ENCODE data around the gene GLDN.

The GLDN gene

DNA sequence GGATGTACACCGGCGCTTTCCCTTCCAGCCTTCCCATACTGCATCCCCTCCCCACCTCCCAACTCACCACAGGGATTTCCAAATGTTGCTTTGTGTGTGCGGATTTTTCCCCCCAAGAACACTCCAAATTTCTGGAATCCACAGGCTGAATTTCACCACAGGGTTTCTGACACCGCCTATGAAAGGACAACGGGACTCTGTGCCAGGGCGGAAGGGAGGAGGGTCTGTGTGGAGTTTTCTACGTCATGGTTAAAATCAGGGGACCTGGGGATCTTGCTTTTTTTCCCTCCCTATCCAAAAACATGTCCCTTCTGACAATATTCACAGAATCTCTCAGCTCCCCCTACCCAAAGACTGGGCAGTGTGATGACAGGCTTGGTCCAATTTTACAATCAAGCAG is 17.7 kb upstream of the GLDN start:
- Histone ChIP-seq H3K4me1 (ENCODE audit: control insufficient read depth, insufficient read depth, low read length) (peaks cover 10% of the 10 kb centered on the region), H3K27me3 (ENCODE audit: control insufficient read depth in 1 of 2, insufficient read depth in 2 of 2, low read length in 2 of 2) (no peaks in the 10 kb centered on the region), H3K27ac (ENCODE audit: low read length) (no peak overlapping the region), H3K9ac (ENCODE audit: low read length in 2 of 2) (no peak overlapping the region), H3K9me3 (ENCODE audit: control insufficient read depth in 2 of 2, low read length in 2 of 2) (no peaks in the 10 kb centered on the region), H3K4me3 (ENCODE audit: low read length in 2 of 2) (no peak overlapping the region), H3K36me3 (ENCODE audit: control insufficient read depth in 2 of 2, insufficient read depth in 2 of 2, low read length in 2 of 2) (no peaks in the 10 kb centered on the region)

DNA sequence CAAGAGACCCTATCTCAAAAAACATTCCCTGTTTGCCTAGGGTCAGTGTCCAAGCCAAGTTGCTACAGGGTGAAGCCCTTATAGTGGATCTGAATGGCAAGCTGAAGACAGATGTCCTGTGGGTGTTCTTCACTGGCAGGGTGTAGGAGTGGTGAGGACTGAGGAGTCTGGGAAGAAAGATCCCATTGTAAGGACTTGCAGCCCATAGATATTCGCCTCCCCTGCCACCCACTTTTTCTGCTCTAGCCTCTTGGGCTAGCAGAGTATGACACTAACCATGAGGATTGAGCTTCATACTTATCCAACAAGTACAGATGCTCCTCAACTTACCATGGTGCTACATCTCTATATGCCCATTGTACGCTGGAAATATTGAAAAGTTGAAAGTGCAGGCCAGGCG is 16.3 kb upstream of the GLDN start:
- Histone ChIP-seq H3K4me3 (ENCODE audit: low read length in 2 of 2) (no peak overlapping the region), H3K9me3 (ENCODE audit: control insufficient read depth in 2 of 2, low read length in 2 of 2) (no peaks in the 10 kb centered on the region), H3K4me1 (ENCODE audit: control insufficient read depth, insufficient read depth, low read length) (peaks cover 10% of the 10 kb centered on the region), H3K9ac (ENCODE audit: low read length in 2 of 2) (no peak overlapping the region), H3K27ac (ENCODE audit: low read length) (no peak overlapping the region), H3K27me3 (ENCODE audit: control insufficient read depth in 1 of 2, insufficient read depth in 2 of 2, low read length in 2 of 2) (no peaks in the 10 kb centered on the region), H3K36me3 (ENCODE audit: control insufficient read depth in 2 of 2, insufficient read depth in 2 of 2, low read length in 2 of 2) (no peaks in the 10 kb centered on the region)

DNA sequence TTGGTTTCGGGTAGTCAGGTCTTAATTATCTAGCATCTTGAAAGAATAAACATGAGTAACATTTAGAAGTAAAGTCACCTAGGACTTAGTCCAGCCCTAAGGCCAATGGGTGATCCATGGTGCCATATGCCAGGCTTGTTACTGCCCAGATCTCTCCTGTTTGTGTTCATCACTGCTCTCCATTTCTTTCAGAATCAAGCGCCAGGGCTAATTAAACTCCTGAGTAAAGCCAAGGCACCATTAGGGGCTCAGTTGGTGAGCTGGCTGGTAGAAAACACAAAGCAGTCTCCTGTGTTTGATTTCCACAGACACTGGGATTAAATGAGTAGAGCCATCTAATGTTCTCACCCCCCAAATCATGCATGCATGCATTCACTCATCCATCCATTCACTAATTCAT is 14.4 kb upstream of the GLDN start:
- Histone ChIP-seq H3K4me3 (ENCODE audit: low read length in 2 of 2) (no peak overlapping the region), H3K36me3 (ENCODE audit: control insufficient read depth in 2 of 2, insufficient read depth in 2 of 2, low read length in 2 of 2) (no peaks in the 10 kb centered on the region), H3K27me3 (ENCODE audit: control insufficient read depth in 1 of 2, insufficient read depth in 2 of 2, low read length in 2 of 2) (no peaks in the 10 kb centered on the region), H3K27ac (ENCODE audit: low read length) (no peak overlapping the region), H3K4me1 (ENCODE audit: control insufficient read depth, insufficient read depth, low read length) (peaks cover 7% of the 10 kb centered on the region), H3K9me3 (ENCODE audit: control insufficient read depth in 2 of 2, low read length in 2 of 2) (no peaks in the 10 kb centered on the region), H3K9ac (ENCODE audit: low read length in 2 of 2) (no peak overlapping the region)

DNA sequence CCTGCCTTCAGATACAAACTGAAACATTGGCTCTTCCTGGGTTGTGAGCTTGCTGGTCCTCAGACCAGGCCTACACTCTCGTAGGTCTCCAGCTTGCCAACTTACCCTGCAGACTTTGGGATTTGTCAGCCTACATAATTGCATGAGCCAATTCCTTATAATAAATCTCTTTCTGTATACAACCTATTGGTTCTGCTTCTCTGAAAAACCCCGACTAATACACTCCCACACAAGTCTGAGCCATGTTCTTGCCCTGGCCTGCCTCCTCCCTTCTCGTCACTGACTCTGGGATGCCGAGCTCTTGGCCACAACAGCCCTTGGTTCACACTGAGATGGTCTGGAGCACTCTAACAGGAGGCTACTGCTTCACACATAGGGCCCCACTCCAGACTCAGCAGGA is 12.5 kb upstream of the GLDN start:
- Histone ChIP-seq H3K4me1 (ENCODE audit: control insufficient read depth, insufficient read depth, low read length) (peaks cover 10% of the 10 kb centered on the region), H3K36me3 (ENCODE audit: control insufficient read depth in 2 of 2, insufficient read depth in 2 of 2, low read length in 2 of 2) (no peaks in the 10 kb centered on the region), H3K9ac (ENCODE audit: low read length in 2 of 2) (no peak overlapping the region), H3K27me3 (ENCODE audit: control insufficient read depth in 1 of 2, insufficient read depth in 2 of 2, low read length in 2 of 2) (no peaks in the 10 kb centered on the region), H3K27ac (ENCODE audit: low read length) (no peak overlapping the region), H3K4me3 (ENCODE audit: low read length in 2 of 2) (no peak overlapping the region), H3K9me3 (ENCODE audit: control insufficient read depth in 2 of 2, low read length in 2 of 2) (peaks cover 0 to 4% of the 10 kb centered on the region in 2 donors)

DNA sequence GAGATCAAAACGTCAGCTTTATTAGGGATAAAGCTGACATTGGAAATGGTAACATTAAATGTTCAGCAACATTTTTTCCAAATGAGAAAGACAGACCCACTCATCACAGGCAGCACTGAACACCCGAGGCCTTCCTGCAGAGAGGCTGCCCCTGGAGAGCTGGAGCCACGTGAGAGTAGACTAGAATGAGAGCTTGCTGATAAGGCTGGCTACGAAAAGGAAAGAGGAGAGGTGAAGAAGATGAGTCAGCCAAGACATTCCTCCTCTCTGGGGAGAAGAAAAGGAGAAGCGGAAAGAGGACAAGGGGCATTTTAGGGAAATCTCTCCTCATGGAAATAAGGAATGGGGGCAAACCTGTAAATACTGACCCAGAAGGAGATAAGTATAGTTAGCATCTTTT is 10.3 kb upstream of the GLDN start:
- Histone ChIP-seq H3K27ac (ENCODE audit: low read length) (no peak overlapping the region), H3K4me1 (ENCODE audit: control insufficient read depth, insufficient read depth, low read length) (peaks cover 27% of the 10 kb centered on the region), H3K27me3 (ENCODE audit: control insufficient read depth in 1 of 2, insufficient read depth in 2 of 2, low read length in 2 of 2) (no peaks in the 10 kb centered on the region), H3K9ac (ENCODE audit: low read length in 2 of 2) (no peak overlapping the region), H3K9me3 (ENCODE audit: control insufficient read depth in 2 of 2, low read length in 2 of 2) (peaks cover 0 to 4% of the 10 kb centered on the region in 2 donors), H3K4me3 (ENCODE audit: low read length in 2 of 2) (no peak overlapping the region), H3K36me3 (ENCODE audit: control insufficient read depth in 2 of 2, insufficient read depth in 2 of 2, low read length in 2 of 2) (no peaks in the 10 kb centered on the region)

DNA sequence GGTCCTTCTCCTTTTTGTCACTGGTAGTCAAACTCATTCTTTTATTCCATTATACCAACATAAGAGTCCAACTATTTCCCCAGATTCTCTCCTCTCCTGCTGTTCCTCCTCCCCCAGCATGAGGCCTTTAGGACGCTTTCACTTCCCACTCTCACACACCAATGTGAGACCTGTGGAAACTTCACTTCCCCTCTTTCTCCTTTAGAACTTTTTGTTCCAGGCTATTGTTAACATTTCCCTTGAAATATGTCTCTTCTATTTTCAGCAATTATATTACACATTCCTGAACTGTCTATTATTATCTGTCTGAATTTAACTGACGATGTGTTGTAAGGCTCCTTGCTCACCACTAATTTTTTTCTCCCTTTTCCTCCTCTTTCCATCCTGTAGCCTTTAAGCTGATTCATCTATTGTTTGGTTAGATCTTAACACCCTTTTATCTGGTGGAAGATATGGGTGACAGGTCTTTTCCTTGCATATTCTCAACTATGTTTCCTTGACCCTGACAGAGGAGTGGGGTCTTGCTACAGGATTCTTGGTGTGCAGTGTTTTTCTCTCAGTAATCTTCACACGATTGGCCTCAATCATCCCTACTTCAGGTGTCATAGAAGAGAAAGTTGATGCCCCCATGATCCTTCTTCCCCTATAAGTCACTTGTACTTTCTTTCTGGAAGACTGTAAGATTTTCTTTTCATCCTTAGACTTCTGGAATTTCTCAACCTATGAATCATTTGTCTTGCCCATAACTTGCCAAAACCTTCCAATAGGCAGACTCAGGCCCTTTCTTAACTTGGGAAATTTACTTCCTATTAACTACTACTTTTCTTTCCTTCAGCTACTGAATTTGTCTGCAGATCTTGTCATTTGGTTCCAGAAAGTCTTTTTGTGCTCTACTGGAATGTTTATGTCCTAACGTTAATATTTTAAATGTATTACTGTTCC is 9.0 kb upstream of the GLDN start:
- Histone ChIP-seq H3K9me3 (ENCODE audit: control insufficient read depth in 2 of 2, low read length in 2 of 2) (peaks cover 0 to 4% of the 10 kb centered on the region in 2 donors), H3K36me3 (ENCODE audit: control insufficient read depth in 2 of 2, insufficient read depth in 2 of 2, low read length in 2 of 2) (no peaks in the 10 kb centered on the region), H3K9ac (ENCODE audit: low read length in 2 of 2) (no peak overlapping the region), H3K27ac (ENCODE audit: low read length) (no peak overlapping the region), H3K27me3 (ENCODE audit: control insufficient read depth in 1 of 2, insufficient read depth in 2 of 2, low read length in 2 of 2) (no peaks in the 10 kb centered on the region), H3K4me1 (ENCODE audit: control insufficient read depth, insufficient read depth, low read length) (peaks cover 34% of the 10 kb centered on the region), H3K4me3 (ENCODE audit: low read length in 2 of 2) (no peak overlapping the region)

DNA sequence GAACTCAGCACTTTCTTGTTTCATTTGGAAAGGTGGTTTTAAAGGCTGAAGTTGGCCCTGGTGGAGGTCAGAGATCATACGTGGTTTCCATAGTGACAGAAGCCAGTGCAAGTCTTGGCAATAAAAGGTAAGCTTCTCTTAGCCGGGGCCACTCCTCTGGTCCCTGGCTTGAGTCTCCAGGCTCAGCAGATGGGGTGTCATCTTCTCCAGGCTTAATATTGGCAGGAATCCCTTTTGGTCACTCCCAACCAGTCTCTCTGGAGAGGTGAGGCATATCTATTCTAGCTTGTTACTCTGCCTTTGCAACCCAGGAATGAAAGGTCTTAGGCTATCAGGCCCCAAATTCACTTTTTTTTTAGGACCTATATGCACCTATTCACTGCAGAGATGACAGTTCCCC is 7.9 kb upstream of the GLDN start:
- Histone ChIP-seq H3K4me1 (ENCODE audit: control insufficient read depth, insufficient read depth, low read length) (peaks cover 41% of the 10 kb centered on the region), H3K36me3 (ENCODE audit: control insufficient read depth in 2 of 2, insufficient read depth in 2 of 2, low read length in 2 of 2) (no peaks in the 10 kb centered on the region), H3K4me3 (ENCODE audit: low read length in 2 of 2) (no peak overlapping the region), H3K9me3 (ENCODE audit: control insufficient read depth in 2 of 2, low read length in 2 of 2) (peaks cover 0 to 4% of the 10 kb centered on the region in 2 donors), H3K9ac (ENCODE audit: low read length in 2 of 2) (no peak overlapping the region), H3K27ac (ENCODE audit: low read length) (no peak overlapping the region), H3K27me3 (ENCODE audit: control insufficient read depth in 1 of 2, insufficient read depth in 2 of 2, low read length in 2 of 2) (no peaks in the 10 kb centered on the region)

DNA sequence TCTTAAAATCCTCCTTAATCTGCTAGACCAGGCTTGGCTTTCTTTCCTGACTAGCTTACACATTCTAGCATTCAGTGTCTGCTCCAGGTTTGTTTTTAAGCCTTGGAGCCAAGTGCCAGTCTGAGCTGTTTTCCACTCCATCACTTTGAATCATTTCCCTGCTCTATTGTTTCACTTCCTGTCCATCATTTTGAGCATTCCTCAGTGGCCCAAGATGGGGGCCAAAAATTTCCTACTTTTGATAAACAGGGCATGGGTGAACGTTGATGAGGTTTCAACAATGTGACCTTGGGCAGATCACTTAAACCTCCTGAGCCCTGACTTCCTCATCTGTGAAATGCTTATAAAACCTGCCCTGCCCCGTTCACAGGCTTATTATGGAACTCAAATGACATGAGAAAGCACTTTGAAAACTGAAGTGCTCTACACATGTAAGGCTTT is 7.4 kb upstream of the GLDN start:
- Histone ChIP-seq H3K4me3 (ENCODE audit: low read length in 2 of 2) (no peak overlapping the region), H3K9me3 (ENCODE audit: control insufficient read depth in 2 of 2, low read length in 2 of 2) (peaks cover 0 to 4% of the 10 kb centered on the region in 2 donors), H3K4me1 (ENCODE audit: control insufficient read depth, insufficient read depth, low read length) (peaks cover 41% of the 10 kb centered on the region), H3K9ac (ENCODE audit: low read length in 2 of 2) (no peak overlapping the region), H3K27me3 (ENCODE audit: control insufficient read depth in 1 of 2, insufficient read depth in 2 of 2, low read length in 2 of 2) (no peaks in the 10 kb centered on the region), H3K36me3 (ENCODE audit: control insufficient read depth in 2 of 2, insufficient read depth in 2 of 2, low read length in 2 of 2) (no peaks in the 10 kb centered on the region), H3K27ac (ENCODE audit: low read length) (no peak overlapping the region)

DNA sequence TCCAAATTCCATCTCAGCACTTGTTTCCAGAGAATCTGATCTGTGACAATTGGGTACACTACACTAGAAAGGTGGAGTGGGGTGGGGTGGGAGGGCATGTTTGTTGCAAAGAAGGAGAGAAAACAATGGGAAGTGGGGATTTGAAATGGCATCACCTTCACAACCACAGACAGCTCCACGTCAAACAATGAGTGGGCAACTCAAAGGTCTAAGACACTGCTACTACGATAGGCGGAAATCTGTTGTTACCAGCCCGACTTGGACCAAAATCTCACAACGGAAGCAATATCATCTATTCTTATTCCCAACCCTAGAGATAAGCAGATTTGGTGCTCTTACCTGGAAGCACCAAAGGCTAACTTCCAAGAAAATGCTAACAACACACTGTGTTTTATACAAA is 6.4 kb upstream of the GLDN start:
- Histone ChIP-seq H3K27ac (ENCODE audit: low read length) (peak overlapping the region; percentile 58), H3K4me1 (ENCODE audit: control insufficient read depth, insufficient read depth, low read length) (peaks cover 41% of the 10 kb centered on the region), H3K27me3 (ENCODE audit: control insufficient read depth in 1 of 2, insufficient read depth in 2 of 2, low read length in 2 of 2) (no peaks in the 10 kb centered on the region)

DNA sequence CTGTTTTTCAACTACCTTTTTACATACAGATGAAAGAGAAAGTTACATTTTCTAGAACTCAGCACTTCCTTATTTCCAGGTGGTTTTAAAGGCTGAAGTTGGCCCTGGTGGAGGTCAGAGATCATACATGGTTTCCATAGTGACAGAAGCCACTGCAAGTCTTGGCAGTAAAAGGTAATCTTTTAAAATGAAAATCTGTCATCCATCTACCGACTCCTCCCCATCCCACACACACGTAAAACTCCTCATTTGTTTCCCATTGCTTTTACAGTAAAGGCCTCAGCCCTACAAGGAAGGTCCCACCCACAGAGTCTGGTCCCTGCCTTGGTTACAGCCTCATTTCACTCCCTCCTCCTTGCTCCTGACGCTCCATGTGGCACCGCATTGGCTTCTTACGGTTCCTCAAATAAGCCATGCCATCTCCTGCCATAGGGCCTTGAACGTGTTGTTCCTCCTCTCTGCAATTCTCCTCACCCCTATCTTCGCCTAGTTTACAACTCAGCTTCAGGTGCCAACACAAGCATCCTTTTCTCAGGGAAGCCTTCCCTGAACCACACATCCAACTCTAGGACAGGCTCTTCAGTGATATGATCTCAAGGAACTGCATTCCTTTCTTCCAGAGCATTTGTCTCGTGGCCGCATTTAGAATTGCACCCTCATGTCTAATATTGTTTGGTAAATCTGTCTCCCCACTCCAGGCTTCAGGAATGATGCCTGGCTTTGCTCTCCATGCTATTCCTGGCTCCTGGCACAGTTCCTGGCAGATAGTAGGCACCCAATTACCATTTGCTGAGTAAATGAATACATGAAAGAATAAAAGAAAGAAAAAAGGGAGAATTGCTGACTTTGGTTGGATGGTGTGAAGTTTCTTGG is 5.7 kb upstream of the GLDN start:
- H3K27ac ChIP-seq (ENCODE audit: low read length), result peak overlapping the region; percentile 58
- peaks cover 41% of the 10 kb centered on the region for H3K4me1 ChIP-seq (ENCODE audit: control insufficient read depth, insufficient read depth, low read length)
- H3K9ac ChIP-seq (ENCODE audit: low read length in 2 of 2), result no peak overlapping the region
- no peaks in the 10 kb centered on the region for H3K36me3 ChIP-seq (ENCODE audit: control insufficient read depth in 2 of 2, insufficient read depth in 2 of 2, low read length in 2 of 2)
- H3K27me3 ChIP-seq (ENCODE audit: control insufficient read depth in 1 of 2, insufficient read depth in 2 of 2, low read length in 2 of 2), result no peaks in the 10 kb centered on the region
- H3K9me3 ChIP-seq (ENCODE audit: control insufficient read depth in 2 of 2, low read length in 2 of 2), result peaks cover 0 to 4% of the 10 kb centered on the region in 2 donors
- peak overlapping the region in 1 of 2 donors; percentile 29 for H3K4me3 ChIP-seq (ENCODE audit: low read length in 2 of 2)

More for the DNA sequence above, 6.4 kb upstream of the GLDN start:
- H3K9ac ChIP-seq (ENCODE audit: low read length in 2 of 2), result no peak overlapping the region
- no peak overlapping the region for H3K4me3 ChIP-seq (ENCODE audit: low read length in 2 of 2)
- H3K36me3 ChIP-seq (ENCODE audit: control insufficient read depth in 2 of 2, insufficient read depth in 2 of 2, low read length in 2 of 2), result no peaks in the 10 kb centered on the region
- peaks cover 0 to 4% of the 10 kb centered on the region in 2 donors for H3K9me3 ChIP-seq (ENCODE audit: control insufficient read depth in 2 of 2, low read length in 2 of 2)
